Left ventricle myocardium inferior (tissue), 1 donor: ENCODE results near the gene CCL27. TPM values are rescaled to one million over a fixed set of nuclear protein-coding genes. Genes with fewer than 3 reads are reported as not detected.
A peak's percentile ranks its signal among the peaks of the same experiment; 100 is the strongest.

ENCODE experiments used
- DNase-seq: peaks from one replicate; pipeline ENCODE4 v3.0.0-alpha.2; 2020
- H3K27ac ChIP-seq: fragments of 200-600 bp; replicated peaks from 2 replicates; pipeline ENCODE4 v1.8.0; 2021
- H3K27me3 ChIP-seq: fragments of 200-600 bp; 2 replicates; pipeline ENCODE4 v1.8.0; 2021; ENCODE audit warnings: low read depth
- H3K36me3 ChIP-seq: fragments of 200-600 bp; 2 replicates; pipeline ENCODE4 v1.8.0; 2021
- H3K4me1 ChIP-seq: fragments of 200-600 bp; 2 replicates; pipeline ENCODE4 v1.8.0; 2021
- H3K4me3 ChIP-seq: fragments of 200-600 bp; 2 replicates; pipeline ENCODE4 v1.8.0; 2021; ENCODE audit warnings: mild to moderate bottlenecking, moderate library complexity
- H3K9me3 ChIP-seq: fragments of 200-600 bp; replicated peaks from 2 replicates; pipeline ENCODE4 v1.8.0; 2021
- intact Hi-C: fragments of 100-400 bp; cut with micrococcal nuclease; formaldehyde crosslinking; loops from one replicate; pipeline ENCODE4 v1.11.0; 2022
- total RNA-seq: library from RNA; stranded (reverse); fragmentation: NEBNext Ultra II Directional; extraction: Animal tissue kit (Norgen Biotek cat#: 25700); gene quantifications from one replicate; pipeline ENCODE4 v1.2.1, GENCODE V29; 2021
- TF ChIP-seq, protein P1 (sequence below): fragments of 200-600 bp; IDR thresholded peaks from 2 replicates; pipeline ENCODE4 v1.8.0; 2021; ENCODE audit warnings: antibody characterized with exemption, mild to moderate bottlenecking, borderline replicate concordance
- donor health status: DM: no; HTN: yes; CAD: no; lungs with severe emphysema.

Gene CCL27
- total RNA-seq, 1 donor from 2014 or later = 0.41 TPM

DNA sequence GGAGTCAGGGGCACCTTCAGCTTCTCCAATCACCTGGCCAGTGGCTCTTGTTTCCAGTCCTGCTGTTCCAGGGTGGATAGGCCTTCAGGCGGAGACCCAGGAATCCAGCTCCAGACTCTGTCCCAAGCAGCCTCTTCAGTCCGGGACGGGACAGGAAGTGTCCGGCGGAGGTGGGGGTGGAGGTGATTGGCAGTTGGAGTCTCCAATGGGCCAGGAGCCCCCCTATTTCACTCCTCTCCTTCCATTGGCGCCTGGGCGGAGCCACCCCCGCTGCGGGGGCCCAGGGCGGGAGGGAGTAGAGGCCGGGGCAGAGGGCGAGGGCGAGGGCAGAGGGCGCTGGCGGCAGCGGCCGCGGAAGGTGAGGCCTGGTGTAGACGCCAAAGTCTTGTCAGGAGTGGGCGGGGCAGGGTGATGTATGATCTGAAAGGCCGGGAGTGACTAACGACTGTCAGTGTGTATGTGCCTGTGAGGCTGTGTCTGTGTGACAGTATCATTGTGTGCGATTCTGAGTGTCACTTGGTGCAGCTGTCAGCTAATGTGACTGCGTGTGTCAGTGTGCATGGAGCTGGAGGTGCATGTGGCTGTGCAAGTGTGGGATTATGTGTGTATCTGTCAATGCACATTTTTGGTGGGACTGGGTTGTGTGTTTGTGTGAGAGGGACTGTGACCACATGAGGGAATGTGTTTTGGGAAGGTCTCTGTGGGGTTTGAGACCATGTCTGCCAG, 10.4 kb downstream of the CCL27 start, which contains the start of gene IL11RA:
Gene IL11RA, plus strand, starts transcription at position 310 of the 726 bp plus-strand sequence. CDS start 3,033 bp downstream, outside the sequence.
- TF ChIP-seq, protein P1, sequence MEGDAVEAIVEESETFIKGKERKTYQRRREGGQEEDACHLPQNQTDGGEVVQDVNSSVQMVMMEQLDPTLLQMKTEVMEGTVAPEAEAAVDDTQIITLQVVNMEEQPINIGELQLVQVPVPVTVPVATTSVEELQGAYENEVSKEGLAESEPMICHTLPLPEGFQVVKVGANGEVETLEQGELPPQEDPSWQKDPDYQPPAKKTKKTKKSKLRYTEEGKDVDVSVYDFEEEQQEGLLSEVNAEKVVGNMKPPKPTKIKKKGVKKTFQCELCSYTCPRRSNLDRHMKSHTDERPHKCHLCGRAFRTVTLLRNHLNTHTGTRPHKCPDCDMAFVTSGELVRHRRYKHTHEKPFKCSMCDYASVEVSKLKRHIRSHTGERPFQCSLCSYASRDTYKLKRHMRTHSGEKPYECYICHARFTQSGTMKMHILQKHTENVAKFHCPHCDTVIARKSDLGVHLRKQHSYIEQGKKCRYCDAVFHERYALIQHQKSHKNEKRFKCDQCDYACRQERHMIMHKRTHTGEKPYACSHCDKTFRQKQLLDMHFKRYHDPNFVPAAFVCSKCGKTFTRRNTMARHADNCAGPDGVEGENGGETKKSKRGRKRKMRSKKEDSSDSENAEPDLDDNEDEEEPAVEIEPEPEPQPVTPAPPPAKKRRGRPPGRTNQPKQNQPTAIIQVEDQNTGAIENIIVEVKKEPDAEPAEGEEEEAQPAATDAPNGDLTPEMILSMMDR = peak; percentile 10
- no peaks in the 10 kb centered on the region for H3K9me3 ChIP-seq
- H3K4me3 ChIP-seq = peak within 1 kb of the TSS; percentile 72
- H3K36me3 ChIP-seq = peaks cover 29% of the 10 kb centered on the region
- intact Hi-C loops = no loop called here
- peak; percentile 93 for DNase-seq
- H3K4me1 ChIP-seq = peaks cover 84% of the 10 kb centered on the region
- peak within 1 kb of the TSS; percentile 93 for H3K27ac ChIP-seq
- H3K27me3 ChIP-seq = no peaks in the 10 kb centered on the region

DNA sequence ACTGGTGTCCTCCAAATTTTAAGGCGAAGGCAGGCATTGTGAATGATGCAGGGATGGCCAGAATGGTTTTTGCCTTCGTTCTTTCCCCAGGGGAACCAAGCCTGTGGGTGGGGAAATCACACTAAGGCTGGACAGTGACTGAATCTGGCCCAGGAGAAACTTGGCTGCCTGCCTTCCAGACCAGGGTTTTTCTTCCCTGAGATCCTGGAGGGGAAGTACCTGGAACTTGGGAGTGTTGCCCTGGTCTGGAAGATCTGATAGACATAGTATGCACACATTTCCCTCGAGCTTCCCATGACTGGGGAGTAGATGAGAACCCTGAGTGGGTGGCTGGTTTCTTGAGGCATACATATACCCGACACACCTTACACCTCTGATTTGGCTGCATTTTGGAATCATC, 11.1 kb downstream of the CCL27 start:
- peak overlapping the region; percentile 93 for H3K27ac ChIP-seq
- intact Hi-C loops = no loop called here
- H3K4me3 ChIP-seq = peak overlapping the region; percentile 72
- TF ChIP-seq, protein P1 = no peak
- no peaks in the 10 kb centered on the region for H3K27me3 ChIP-seq
- no peak for DNase-seq
- no peaks in the 10 kb centered on the region for H3K9me3 ChIP-seq
- H3K36me3 ChIP-seq = peaks cover 29% of the 10 kb centered on the region
- peaks cover 84% of the 10 kb centered on the region for H3K4me1 ChIP-seq

DNA sequence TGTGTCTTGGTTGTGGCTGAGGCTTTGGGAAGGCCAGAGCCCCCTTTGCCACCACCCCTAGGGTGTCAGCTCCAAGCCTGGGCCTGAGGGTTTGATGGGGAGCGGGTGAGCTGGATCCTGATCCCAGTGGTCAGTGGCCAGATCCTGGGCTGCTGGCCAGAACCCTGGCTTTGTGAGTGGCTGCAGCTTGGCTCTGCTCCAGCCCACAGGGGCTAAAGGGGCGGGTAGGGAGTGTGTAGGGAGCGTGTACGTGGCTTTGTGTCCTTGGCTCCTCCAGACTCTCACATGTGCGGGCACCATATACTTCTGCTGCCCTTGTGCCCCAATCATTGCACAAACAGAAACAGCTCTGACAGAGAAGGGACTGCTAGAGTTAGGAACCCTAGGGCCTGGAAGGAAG, 11.6 kb downstream of the CCL27 start:
- TF ChIP-seq, protein P1 = no peak
- intact Hi-C loops = no loop called here
- Histone ChIP-seq H3K27ac (peak overlapping the region; percentile 93), H3K36me3 (peaks cover 29% of the 10 kb centered on the region), H3K27me3 (no peaks in the 10 kb centered on the region), H3K4me3 (no peak overlapping the region), H3K9me3 (no peaks in the 10 kb centered on the region), H3K4me1 (peaks cover 85% of the 10 kb centered on the region)
- no peak for DNase-seq

DNA sequence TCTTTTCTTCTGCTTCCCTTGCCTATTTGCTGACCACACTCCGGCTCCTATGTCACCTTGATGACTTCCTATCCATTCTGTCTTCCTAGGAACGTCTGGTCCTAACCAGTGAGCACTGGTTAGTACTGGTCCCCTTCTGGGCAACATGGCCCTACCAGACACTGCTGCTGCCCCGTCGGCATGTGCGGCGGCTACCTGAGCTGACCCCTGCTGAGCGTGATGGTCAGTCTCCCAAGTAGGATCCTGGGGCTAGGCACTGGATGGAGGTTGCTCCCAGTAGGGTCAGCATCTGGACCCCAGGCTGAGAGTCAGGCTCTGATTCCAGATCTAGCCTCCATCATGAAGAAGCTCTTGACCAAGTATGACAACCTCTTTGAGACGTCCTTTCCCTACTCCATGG, 13.8 kb downstream of the CCL27 start:
- no peak overlapping the region for H3K27ac ChIP-seq
- intact Hi-C loops = no loop called here

DNA sequence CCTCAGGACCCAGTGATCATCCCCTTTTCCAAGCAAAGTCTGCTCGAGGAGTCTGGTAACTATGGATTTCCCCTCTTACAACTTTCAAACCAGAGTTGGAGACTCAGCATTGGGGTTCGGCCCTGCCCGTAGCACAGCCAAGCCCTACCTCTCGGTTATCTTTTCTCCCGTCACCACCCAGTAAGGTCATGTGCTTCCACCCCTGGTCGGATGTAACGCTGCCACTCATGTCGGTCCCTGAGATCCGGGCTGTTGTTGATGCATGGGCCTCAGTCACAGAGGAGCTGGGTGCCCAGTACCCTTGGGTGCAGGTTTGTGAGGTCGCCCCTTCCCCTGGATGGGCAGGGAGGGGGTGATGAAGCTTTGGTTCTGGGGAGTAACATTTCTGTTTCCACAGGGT, 14.8 kb downstream of the CCL27 start:
- intact Hi-C loops = no loop called here
- peaks cover 58% of the 10 kb centered on the region for H3K4me1 ChIP-seq

More for the DNA sequence above, 13.8 kb downstream of the CCL27 start:
- H3K27me3 ChIP-seq = no peaks in the 10 kb centered on the region
- peaks cover 68% of the 10 kb centered on the region for H3K4me1 ChIP-seq
- H3K36me3 ChIP-seq = peaks cover 29% of the 10 kb centered on the region
- H3K9me3 ChIP-seq = no peaks in the 10 kb centered on the region
- no peak overlapping the region for H3K4me3 ChIP-seq
- TF ChIP-seq, protein P1 = no peak
- DNase-seq = no peak

More for the DNA sequence above, 14.8 kb downstream of the CCL27 start:
- H3K27ac ChIP-seq = peak overlapping the region; percentile 98
- H3K27me3 ChIP-seq = no peaks in the 10 kb centered on the region
- no peak for DNase-seq
- TF ChIP-seq, protein P1 = no peak
- H3K4me3 ChIP-seq = peak overlapping the region; percentile 88
- peaks cover 29% of the 10 kb centered on the region for H3K36me3 ChIP-seq
- no peaks in the 10 kb centered on the region for H3K9me3 ChIP-seq
